Neural cell (in vitro differentiated cells): ENCODE measurements around the gene ADRA2A. TPM values are rescaled to one million over a fixed set of nuclear protein-coding genes. Genes with fewer than 3 reads are reported as not detected.

ENCODE experiments used
- H2AFZ ChIP-seq: fragments of 200-600, 300-800 bp; sonication (generic), shearing (Covaris generic); 2 replicates; pipeline ENCODE4 v1.6.0; 2014; ENCODE audit warnings: low read depth, mild to moderate bottlenecking, antibody characterized with exemption, low read length, moderate library complexity
- H3F3A ChIP-seq: fragments of 200-600 bp; shearing (Covaris generic); 2 replicates; pipeline ENCODE4 v1.6.1; 2016; ENCODE audit warnings: mild to moderate bottlenecking, moderate library complexity, mixed read lengths, antibody characterized with exemption, low read length; ENCODE audit not compliant: insufficient read depth, poor library complexity, severe bottlenecking
- H3K27ac ChIP-seq: fragments of 200-600, 300-800 bp; sonication (generic), shearing (Covaris generic); 2 replicates; pipeline ENCODE4 v1.5.1; 2014; ENCODE audit warnings: mild to moderate bottlenecking, low read length, moderate library complexity
- H3K27me3 ChIP-seq: fragments of 300-800, 200-600 bp; sonication (generic), shearing (Covaris generic); 2 replicates; pipeline ENCODE4 v1.6.0; 2014; ENCODE audit warnings: mild to moderate bottlenecking, low read depth, low read length, moderate library complexity; ENCODE audit not compliant: insufficient read depth
- H3K36me3 ChIP-seq: fragments of 300-800, 200-600 bp; sonication (generic), shearing (Covaris generic); 2 replicates; pipeline ENCODE4 v1.5.1; 2014; ENCODE audit warnings: mild to moderate bottlenecking, antibody characterized with exemption, low read length, moderate library complexity; ENCODE audit not compliant: insufficient read depth
- H3K4me2 ChIP-seq: fragments of 300-800, 200-600 bp; sonication (generic), shearing (Covaris generic); 2 replicates; pipeline ENCODE4 v1.6.0; 2014; ENCODE audit warnings: mild to moderate bottlenecking, low read length
- H3K4me3 ChIP-seq: fragments of 300-800, 200-600 bp; sonication (generic), shearing (Covaris generic); 2 replicates; pipeline ENCODE4 v1.5.1; 2014; ENCODE audit warnings: mild to moderate bottlenecking, low read length, moderate library complexity
- H3K79me2 ChIP-seq: fragments of 200-600 bp; shearing (Covaris generic); replicated peaks from 2 replicates; pipeline ENCODE4 v1.6.0; 2014; ENCODE audit warnings: mild to moderate bottlenecking, low read length, moderate library complexity; ENCODE audit not compliant: insufficient read depth
- H3K9ac ChIP-seq: fragments of 300-800, 200-600 bp; sonication (generic), shearing (Covaris generic); 2 replicates; pipeline ENCODE4 v1.6.1; 2016; ENCODE audit warnings: mild to moderate bottlenecking, low read length, mixed read lengths
- H3K9me2 ChIP-seq: fragments of 200-600 bp; shearing (Covaris generic); 2 replicates; pipeline ENCODE4 v1.6.1; 2016; ENCODE audit warnings: mild to moderate bottlenecking, low read length, mixed read lengths; ENCODE audit not compliant: insufficient read depth
- H3K9me3 ChIP-seq: fragments of 200-600, 300-800 bp; sonication (generic), shearing (Covaris generic); 2 replicates; pipeline ENCODE4 v1.6.1; 2016; ENCODE audit warnings: mild to moderate bottlenecking, mixed run types, low read length, moderate library complexity, mixed read lengths
- H4K20me1 ChIP-seq: fragments of 200-600 bp; shearing (Covaris generic); 2 replicates; pipeline ENCODE4 v1.6.1; 2016; ENCODE audit warnings: mild to moderate bottlenecking, mixed run types; ENCODE audit not compliant: insufficient read depth
- CTCF ChIP-seq: fragments of 450-650 bp; IDR thresholded peaks from 2 replicates; pipeline ENCODE4 v1.5.1; 2014; ENCODE audit warnings: antibody characterized with exemption, mild to moderate bottlenecking, moderate library complexity; ENCODE audit not compliant: poor library complexity, severe bottlenecking
- EP300 ChIP-seq: fragments of 450-650 bp; conservative IDR thresholded peaks from 2 replicates; pipeline ENCODE4 v1.6.1; 2014; ENCODE audit warnings: antibody characterized with exemption, mild to moderate bottlenecking, moderate library complexity; ENCODE audit not compliant: poor library complexity, severe bottlenecking
- EZH2 ChIP-seq: fragments of 200-600, 300-800 bp; shearing (Covaris generic), sonication (generic); IDR thresholded peaks from 2 replicates; pipeline ENCODE4 v1.6.1; 2014; ENCODE audit warnings: antibody characterized with exemption, low read length, borderline replicate concordance, mild to moderate bottlenecking; ENCODE audit not compliant: insufficient read depth, poor library complexity, severe bottlenecking
- MXI1 ChIP-seq: fragments of 450-650 bp; conservative IDR thresholded peaks from 2 replicates; pipeline ENCODE4 v1.6.1; 2014; ENCODE audit warnings: antibody characterized with exemption, mild to moderate bottlenecking; ENCODE audit not compliant: poor library complexity, severe bottlenecking
- POLR2AphosphoS5 ChIP-seq: IDR thresholded peaks from 2 replicates; pipeline ENCODE4 v1.6.1; 2012
- RAD21 ChIP-seq: fragments of 450-650 bp; conservative IDR thresholded peaks from 2 replicates; pipeline ENCODE4 v1.6.1; 2014; ENCODE audit warnings: antibody characterized with exemption, mild to moderate bottlenecking, moderate library complexity
- REST ChIP-seq: IDR thresholded peaks from 2 replicates; pipeline ENCODE4 v1.6.1; 2012; ENCODE audit warnings: borderline replicate concordance
- SMC3 ChIP-seq: fragments of 450-650 bp; conservative IDR thresholded peaks from 2 replicates; pipeline ENCODE4 v1.6.1; 2014; ENCODE audit warnings: antibody characterized with exemption, mild to moderate bottlenecking, moderate library complexity; ENCODE audit not compliant: poor library complexity
- TAF1 ChIP-seq: IDR thresholded peaks from 2 replicates; pipeline ENCODE4 v1.6.1; 2012; ENCODE audit warnings: low read depth
- polyA plus RNA-seq: library from polyadenylated mRNA; depleted of rRNA; stranded (reverse); fragments of >200 nt; gene quantifications from 2 replicates; pipeline ENCODE4 v1.2.3, GENCODE V29; 2014

Gene ADRA2A
- polyA plus RNA-seq, 1 donor from 2014 or later: 2.5 TPM

GRCh38 chr10:111128331-111129180 lies 51.7 kb downstream of the ADRA2A start:
- no peak overlapping the region for H3K4me2 ChIP-seq

More at GRCh38 chr10:111128331-111129180, 51.7 kb downstream of the ADRA2A start:
- no peaks in the 10 kb centered on the region for H3K79me2 ChIP-seq
- H3K4me3 ChIP-seq: no peak overlapping the region
- TF ChIP-seq REST (no peak), SMC3 (no peak), MXI1 (no peak), POLR2AphosphoS5 (no peak), TAF1 (no peak), EZH2 (no peak), EP300 (no peak), RAD21 (no peak), CTCF (no peak)
- H3F3A ChIP-seq: no peaks in the 10 kb centered on the region
- no peaks in the 10 kb centered on the region for H3K36me3 ChIP-seq
- H4K20me1 ChIP-seq: no peaks in the 10 kb centered on the region
- no peaks in the 10 kb centered on the region for H3K9me3 ChIP-seq
- H2AFZ ChIP-seq: no peak overlapping the region
- H3K9me2 ChIP-seq: no peaks in the 10 kb centered on the region
- peaks cover 4% of the 10 kb centered on the region for H3K27me3 ChIP-seq
- H3K9ac ChIP-seq: no peak overlapping the region
- no peak overlapping the region for H3K27ac ChIP-seq
